Measurements from ENCODE around the gene ZFP82. TPM values are rescaled to one million over a fixed set of nuclear protein-coding genes. Genes with fewer than 3 reads are reported as not detected.

Gene ZFP82
- total RNA-seq, 2 donors from 2014 or later = 4.3 to 6.3 TPM

DNA sequence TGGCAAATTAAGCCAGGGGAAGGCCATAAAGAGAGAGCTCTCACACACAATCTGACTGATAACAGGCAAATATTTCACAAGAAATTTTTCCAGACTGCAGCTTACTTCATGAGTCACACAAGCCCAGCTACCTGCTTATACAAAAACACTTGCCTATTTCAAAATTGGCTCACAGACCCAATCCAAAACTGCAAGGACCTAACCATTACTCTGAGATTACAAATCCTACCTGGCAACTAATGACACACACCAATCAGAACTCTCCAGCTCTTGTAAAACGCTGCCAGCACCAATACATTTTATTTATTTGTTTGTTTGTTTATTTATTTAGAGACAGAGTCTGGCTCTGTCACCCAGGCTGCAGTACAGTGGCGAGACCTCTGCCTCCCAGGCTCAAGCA, 18.1 kb upstream of the ZFP82 start:
- Histone ChIP-seq H3K27ac (no peak overlapping the region), H3K9me3 (no peaks in the 10 kb centered on the region), H3K4me1 (replicated peaks) (no peaks in the 10 kb centered on the region), H3K36me3 (no peaks in the 10 kb centered on the region), H3K4me3 (no peak overlapping the region), H3K27me3 (replicated peaks; ENCODE audit: insufficient read depth) (no peaks in the 10 kb centered on the region)
- WGBS = 40% methylated on average over 2 of the region's 2 CpGs
- intact Hi-C loops (cut with DNase I) = no loop called here
- no peak for DNase-seq (ENCODE audit: low spot score)
- TF ChIP-seq, protein P1, sequence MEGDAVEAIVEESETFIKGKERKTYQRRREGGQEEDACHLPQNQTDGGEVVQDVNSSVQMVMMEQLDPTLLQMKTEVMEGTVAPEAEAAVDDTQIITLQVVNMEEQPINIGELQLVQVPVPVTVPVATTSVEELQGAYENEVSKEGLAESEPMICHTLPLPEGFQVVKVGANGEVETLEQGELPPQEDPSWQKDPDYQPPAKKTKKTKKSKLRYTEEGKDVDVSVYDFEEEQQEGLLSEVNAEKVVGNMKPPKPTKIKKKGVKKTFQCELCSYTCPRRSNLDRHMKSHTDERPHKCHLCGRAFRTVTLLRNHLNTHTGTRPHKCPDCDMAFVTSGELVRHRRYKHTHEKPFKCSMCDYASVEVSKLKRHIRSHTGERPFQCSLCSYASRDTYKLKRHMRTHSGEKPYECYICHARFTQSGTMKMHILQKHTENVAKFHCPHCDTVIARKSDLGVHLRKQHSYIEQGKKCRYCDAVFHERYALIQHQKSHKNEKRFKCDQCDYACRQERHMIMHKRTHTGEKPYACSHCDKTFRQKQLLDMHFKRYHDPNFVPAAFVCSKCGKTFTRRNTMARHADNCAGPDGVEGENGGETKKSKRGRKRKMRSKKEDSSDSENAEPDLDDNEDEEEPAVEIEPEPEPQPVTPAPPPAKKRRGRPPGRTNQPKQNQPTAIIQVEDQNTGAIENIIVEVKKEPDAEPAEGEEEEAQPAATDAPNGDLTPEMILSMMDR (IDR thresholded peaks at IDR 0.05) = no peak
- TF ChIP-seq POLR2AphosphoS5 (IDR thresholded peaks at IDR 0.05) (no peak), POLR2A (IDR thresholded peaks at IDR 0.05) (no peak)

DNA sequence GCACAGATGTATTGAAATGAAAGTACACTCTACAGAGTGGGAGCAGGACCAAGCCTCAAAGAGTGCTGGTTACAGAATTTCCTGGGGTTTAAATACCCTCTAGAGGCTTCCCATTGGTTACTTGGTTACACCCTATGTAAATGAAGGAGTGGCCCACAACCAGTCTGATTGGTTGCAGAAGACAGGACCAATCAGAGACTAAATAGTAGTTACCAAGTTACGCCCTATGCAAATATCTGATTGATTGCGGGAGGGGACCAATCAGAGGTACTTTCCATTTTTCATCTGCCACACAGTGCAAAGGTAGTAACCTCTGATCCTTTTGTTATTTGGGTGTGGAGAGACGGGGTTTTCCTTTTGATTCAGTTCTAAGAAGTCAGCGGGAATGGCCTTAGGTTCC, 5.5 kb upstream of the ZFP82 start:
- no peak for DNase-seq (ENCODE audit: low spot score)
- H3K27me3 ChIP-seq (replicated peaks; ENCODE audit: insufficient read depth) = no peaks in the 10 kb centered on the region
- 87% methylated on average over 4 of the region's 4 CpGs for WGBS
- no peaks in the 10 kb centered on the region for H3K9me3 ChIP-seq
- H3K4me3 ChIP-seq = no peak overlapping the region
- H3K4me1 ChIP-seq (replicated peaks) = no peaks in the 10 kb centered on the region
- intact Hi-C loops (cut with DNase I) = no loop called here
- TF ChIP-seq, protein P1 (IDR thresholded peaks at IDR 0.05) = no peak
- TF ChIP-seq POLR2AphosphoS5 (IDR thresholded peaks at IDR 0.05) (no peak), POLR2A (IDR thresholded peaks at IDR 0.05) (no peak)
- H3K36me3 ChIP-seq = no peaks in the 10 kb centered on the region
- no peak overlapping the region for H3K27ac ChIP-seq

DNA sequence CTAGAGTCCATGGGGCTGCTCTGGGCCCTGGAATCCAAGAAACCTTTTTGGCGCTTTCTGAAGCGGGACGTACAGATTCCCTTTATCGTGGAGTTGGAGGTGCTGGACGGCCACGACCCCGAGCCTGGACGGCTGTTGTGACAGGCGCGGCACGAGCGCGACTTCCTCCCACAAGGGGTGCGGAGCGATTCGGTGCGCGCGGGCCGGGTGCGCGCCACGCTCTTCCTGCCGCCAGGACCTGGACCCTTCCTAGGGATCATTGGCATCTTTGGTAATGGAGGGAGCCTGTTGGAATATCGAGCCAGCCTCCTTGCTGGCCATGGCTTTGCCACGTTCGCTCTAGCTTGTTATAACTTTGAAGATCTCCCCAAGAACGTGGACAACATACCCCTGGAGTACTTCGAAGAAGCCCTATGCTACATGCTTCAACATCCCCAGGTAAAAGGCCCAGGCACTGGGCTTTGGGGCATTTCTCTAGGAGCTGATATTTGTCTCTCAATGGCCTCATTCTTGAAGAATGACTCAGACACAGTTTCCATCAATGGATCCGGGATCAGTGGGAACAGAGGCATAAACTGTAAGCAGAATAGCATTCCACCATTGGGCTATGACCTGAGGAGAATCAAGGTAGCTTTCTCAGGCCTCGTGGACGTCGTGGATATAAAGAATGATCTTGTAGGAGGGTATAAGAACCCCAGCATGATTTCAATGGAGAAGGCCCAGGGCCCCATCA, 3.5 kb upstream of the ZFP82 start:
- DNase-seq (ENCODE audit: low spot score) = no peak
- intact Hi-C loops (cut with DNase I) = no loop called here
- no peaks in the 10 kb centered on the region for H3K4me1 ChIP-seq (replicated peaks)
- H3K4me3 ChIP-seq = peak overlapping the region; percentile 21 to 31
- H3K27me3 ChIP-seq (replicated peaks; ENCODE audit: insufficient read depth) = no peaks in the 10 kb centered on the region
- TF ChIP-seq POLR2A (IDR thresholded peaks at IDR 0.05) (no peak), POLR2AphosphoS5 (IDR thresholded peaks at IDR 0.05) (no peak)
- TF ChIP-seq, protein P1 (IDR thresholded peaks at IDR 0.05) = no peak
- WGBS = 23% methylated on average over 33 of the region's 33 CpGs
- H3K36me3 ChIP-seq = no peaks in the 10 kb centered on the region
- no peak overlapping the region for H3K27ac ChIP-seq
- H3K9me3 ChIP-seq = no peaks in the 10 kb centered on the region

DNA sequence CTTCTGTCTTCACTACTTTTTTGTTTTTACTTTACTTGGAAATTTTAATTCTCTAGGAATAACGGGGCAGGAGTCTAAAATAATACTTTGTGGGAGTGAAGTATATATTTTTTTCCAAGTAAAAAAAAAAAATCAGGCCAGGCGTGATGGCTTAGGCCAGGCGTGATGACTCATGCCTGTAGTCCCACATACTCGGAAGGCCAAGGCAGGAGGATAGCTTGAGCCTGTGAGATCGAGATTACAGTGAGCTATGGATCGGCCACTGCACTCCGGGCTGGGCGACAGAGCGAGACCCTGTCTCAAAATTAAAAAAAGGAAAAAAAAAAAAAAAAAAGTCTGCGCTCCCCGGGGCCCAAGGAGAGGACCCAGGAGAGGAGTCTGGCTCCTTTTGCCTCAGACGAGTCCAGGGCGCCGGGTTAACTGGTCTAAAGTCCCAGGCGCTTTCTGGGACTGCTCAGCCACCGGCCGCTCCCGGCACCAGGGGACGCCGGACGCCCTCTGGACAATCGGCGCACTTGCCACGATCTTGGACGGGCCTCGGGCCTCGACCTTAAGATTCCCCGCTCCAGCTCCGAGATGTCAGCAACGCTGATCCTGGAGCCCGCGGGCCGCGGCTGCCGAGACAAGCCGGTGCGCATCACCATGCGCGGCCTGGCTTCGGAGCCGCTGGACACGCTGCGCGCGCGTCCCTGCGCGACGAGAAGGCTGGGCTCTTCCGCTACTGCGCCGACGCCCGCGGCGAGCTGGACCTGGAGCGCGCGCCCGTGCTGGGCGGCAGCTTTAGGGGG, 2.7 kb upstream of the ZFP82 start:
- DNase-seq (ENCODE audit: low spot score) = no peak
- H3K27ac ChIP-seq = no peak overlapping the region
- H3K36me3 ChIP-seq = no peaks in the 10 kb centered on the region
- H3K4me3 ChIP-seq = peak overlapping the region; percentile 21 to 31
- no peaks in the 10 kb centered on the region for H3K4me1 ChIP-seq (replicated peaks)
- no peaks in the 10 kb centered on the region for H3K9me3 ChIP-seq
- intact Hi-C loops (cut with DNase I) = no loop called here
- 8% methylated on average over 61 of the region's 61 CpGs for WGBS
- no peaks in the 10 kb centered on the region for H3K27me3 ChIP-seq (replicated peaks; ENCODE audit: insufficient read depth)
- TF ChIP-seq, protein P1 (IDR thresholded peaks at IDR 0.05) = no peak
- TF ChIP-seq POLR2A (IDR thresholded peaks at IDR 0.05) (no peak), POLR2AphosphoS5 (IDR thresholded peaks at IDR 0.05) (no peak)
